SH-SY5Y (cell line): ENCODE results near the gene HSPA13.

Experiments
- GATA2 ChIP-seq: IDR thresholded peaks from 2 replicates; pipeline ENCODE4 v1.6.1; 2011; ENCODE audit warnings: mild to moderate bottlenecking, low read depth, low read length
- GATA3 ChIP-seq: IDR thresholded peaks from 2 replicates; pipeline ENCODE4 v1.6.1; 2011; ENCODE audit warnings: low read depth, mild to moderate bottlenecking, low read length, moderate library complexity

- TF ChIP-seq GATA2 (no peak), GATA3 (no peak)
Observed at GRCh38 chr21:14405225-14405624, 22.3 kb upstream of the HSPA13 start.
